Gastrocnemius medialis (tissue), 4 donors: Measurements from ENCODE around the gene GAS2L1.

Experiments used
- CTCF ChIP-seq, 5 experiments: fragments of 450-650 bp in 3 of 5; fragments of 200-600 bp in 2 of 5; sonication (generic) in 2 of 5; IDR thresholded peaks in 4 of 5; conservative IDR thresholded peaks in 1 of 5; 1 replicate in 4 of 5; 2 replicates in 1 of 5; pipeline ENCODE4 v1.5.1; 2016 to 2019; ENCODE audit warnings: antibody characterized with exemption in 5 of 5, mild to moderate bottlenecking in 3 of 5, moderate library complexity in 3 of 5
- POLR2A ChIP-seq, 2 donors: fragments of 450-650 bp; IDR thresholded peaks; one replicate each; pipeline ENCODE4 v1.6.1; 2017; ENCODE audit warnings: antibody characterized with exemption in 2 of 2, mild to moderate bottlenecking in 2 of 2, moderate library complexity in 2 of 2

- no peak for TF ChIP-seq CTCF (IDR thresholded peaks at IDR 0.05 in 4 of 5, conservative IDR thresholded peaks at IDR 0.05 in 1 of 5)
- no peak for TF ChIP-seq POLR2A (IDR thresholded peaks at IDR 0.05)
Measured at GRCh38 chr22:29310065-29310862, 3.8 kb downstream of the GAS2L1 start.
